Cardiac muscle cell (in vitro differentiated cells and primary cell): ENCODE results near the gene FBXL7. TPM values are rescaled to one million over a fixed set of nuclear protein-coding genes. Genes with fewer than 3 reads are reported as not detected.
A peak's percentile ranks its signal among the peaks of the same experiment; 100 is the strongest.

Experiments
- DNase-seq, 2 donors: peaks; one replicate each; pipeline versions ENCODE4 v3.0.0 to v3.0.0-alpha.2; 2010 to 2017; ENCODE audit warnings: low read depth in 1 of 2, low spot score in 1 of 2
- H3K27ac ChIP-seq: fragments of 200-600 bp; sonication (generic); 2 replicates; pipeline ENCODE4 v1.5.1; 2016
- H3K27me3 ChIP-seq: fragments of 200-600 bp; sonication (generic); 2 replicates; pipeline ENCODE4 v1.6.0; 2016; ENCODE audit warnings: control low read depth
- H3K36me3 ChIP-seq: fragments of 200-600 bp; sonication (generic); 2 replicates; pipeline ENCODE4 v1.5.1; 2016; ENCODE audit warnings: control low read depth
- H3K4me1 ChIP-seq: fragments of 200-600 bp; sonication (generic); 2 replicates; pipeline ENCODE4 v1.8.1; 2017; ENCODE audit warnings: low read depth, mild to moderate bottlenecking, mixed run types
- H3K4me3 ChIP-seq: fragments of 200-600 bp; sonication (generic); 2 replicates; pipeline ENCODE4 v1.5.1; 2016; ENCODE audit warnings: mild to moderate bottlenecking
- H3K9me3 ChIP-seq: fragments of 200-600 bp; sonication (generic); 2 replicates; pipeline ENCODE4 v1.5.1; 2017; ENCODE audit warnings: low read depth, mild to moderate bottlenecking, control low read depth
- CTCF ChIP-seq: IDR thresholded peaks from 2 replicates; pipeline ENCODE4 v1.5.1; 2012; ENCODE audit warnings: low read depth, mild to moderate bottlenecking, low read length
- polyA plus RNA-seq: library from polyadenylated mRNA; unstranded; fragments of >200 nt; fragmentation: Nextera tagmentation; extraction: Ambion mirVana; gene quantifications from 2 replicates; pipeline ENCODE4 v1.2.1, GENCODE V29; 2016
- total RNA-seq: library from RNA; depleted of rRNA; stranded (reverse); fragments of >200 nt; gene quantifications from 2 replicates; pipeline ENCODE4 v1.2.3, GENCODE V29; 2016

The FBXL7 gene
- total and polyA plus RNA-seq, 2 experiments from 2014 or later: 16.7 to 22.5 TPM

- Histone ChIP-seq H3K4me1 (no peaks in the 10 kb centered on the region), H3K36me3 (no peaks in the 10 kb centered on the region), H3K4me3 (peak overlapping the region; percentile 92), H3K27ac (peak overlapping the region; percentile 6), H3K9me3 (no peaks in the 10 kb centered on the region), H3K27me3 (no peaks in the 10 kb centered on the region)
- TF ChIP-seq CTCF: peak; percentile 24
- DNase-seq: peak; percentile 80 to 90
Measured at GRCh38 chr5:15501091-15501791, 1.3 kb downstream of the FBXL7 start.

GRCh38 chr5:15502208-15502607 is 2.2 kb downstream of the FBXL7 start:
- Histone ChIP-seq H3K27ac (peak overlapping the region; percentile 35), H3K4me3 (peak overlapping the region; percentile 92), H3K27me3 (no peaks in the 10 kb centered on the region), H3K4me1 (no peaks in the 10 kb centered on the region), H3K9me3 (no peaks in the 10 kb centered on the region), H3K36me3 (no peaks in the 10 kb centered on the region)
- DNase-seq: peak in 1 of 2 donors; percentile 68
- TF ChIP-seq CTCF: no peak

- no peak for DNase-seq
- H3K9me3 ChIP-seq: no peaks in the 10 kb centered on the region
- H3K4me1 ChIP-seq: no peaks in the 10 kb centered on the region
- no peak for TF ChIP-seq CTCF
- no peak overlapping the region for H3K4me3 ChIP-seq
- H3K36me3 ChIP-seq: no peaks in the 10 kb centered on the region
- no peaks in the 10 kb centered on the region for H3K27me3 ChIP-seq
- no peak overlapping the region for H3K27ac ChIP-seq
Measured at GRCh38 chr5:15506146-15506545, 6.2 kb downstream of the FBXL7 start.

- no peak for DNase-seq
- Histone ChIP-seq H3K27ac (no peak overlapping the region), H3K36me3 (no peaks in the 10 kb centered on the region), H3K27me3 (no peaks in the 10 kb centered on the region), H3K4me1 (no peaks in the 10 kb centered on the region), H3K4me3 (no peak overlapping the region), H3K9me3 (no peaks in the 10 kb centered on the region)
- no peak for TF ChIP-seq CTCF
Measured at GRCh38 chr5:15506897-15507296, 6.9 kb downstream of the FBXL7 start.

GRCh38 chr5:15510092-15510491 is 10.1 kb downstream of the FBXL7 start:
- Histone ChIP-seq H3K9me3 (no peaks in the 10 kb centered on the region), H3K27me3 (no peaks in the 10 kb centered on the region), H3K4me1 (no peaks in the 10 kb centered on the region), H3K4me3 (no peak overlapping the region), H3K36me3 (no peaks in the 10 kb centered on the region), H3K27ac (no peak overlapping the region)
- peak in 1 of 2 donors; percentile 52 for DNase-seq
- no peak for TF ChIP-seq CTCF

GRCh38 chr5:15510831-15511230 is 10.9 kb downstream of the FBXL7 start:
- Histone ChIP-seq H3K4me1 (no peaks in the 10 kb centered on the region), H3K9me3 (no peaks in the 10 kb centered on the region), H3K36me3 (no peaks in the 10 kb centered on the region), H3K4me3 (no peak overlapping the region), H3K27ac (no peak overlapping the region), H3K27me3 (no peaks in the 10 kb centered on the region)
- no peak for DNase-seq
- no peak for TF ChIP-seq CTCF
